Spleen (tissue), 11 donors: ENCODE data around the gene RNASE8. TPM values are rescaled to one million over a fixed set of nuclear protein-coding genes. Genes with fewer than 3 reads are reported as not detected.

Experiments
- DNase-seq: peaks from one replicate; pipeline ENCODE4 v3.0.0-alpha.2; 2020
- H3K27ac ChIP-seq, 8 donors: fragments of 200-600 bp; sonication (generic) in 7 of 8; 1 replicate in 4 of 8; 2 replicates in 4 of 8; pipeline versions ENCODE4 v1.5.0 to v1.8.0; 2016 to 2021; ENCODE audit warnings: inconsistent platforms in 4 of 8, mild to moderate bottlenecking in 4 of 8, moderate library complexity in 1 of 8
- H3K27me3 ChIP-seq, 7 donors: fragments of 200-600 bp; sonication (generic) in 6 of 7; replicated peaks in 1 of 7; 1 replicate in 4 of 7; 2 replicates in 3 of 7; pipeline versions ENCODE4 v1.5.0 to v1.8.0; 2016 to 2021; ENCODE audit warnings: inconsistent platforms in 3 of 7, mild to moderate bottlenecking in 1 of 7
- H3K36me3 ChIP-seq, 6 donors: fragments of 200-600 bp; sonication (generic) in 5 of 6; 1 replicate in 4 of 6; 2 replicates in 2 of 6; pipeline versions ENCODE4 v1.5.0 to v1.8.0; 2016 to 2021; ENCODE audit warnings: inconsistent platforms in 2 of 6
- H3K4me1 ChIP-seq, 6 donors: fragments of 200-600 bp; sonication (generic) in 5 of 6; 1 replicate in 3 of 6; 2 replicates in 3 of 6; pipeline versions ENCODE4 v1.5.0 to v1.8.0; 2016 to 2021; ENCODE audit warnings: inconsistent platforms in 3 of 6
- H3K4me3 ChIP-seq, 8 donors: fragments of 200-600 bp; sonication (generic) in 7 of 8; 1 replicate in 4 of 8; 2 replicates in 4 of 8; pipeline versions ENCODE4 v1.5.0 to v1.8.0; 2016 to 2021; ENCODE audit warnings: inconsistent platforms in 4 of 8, mild to moderate bottlenecking in 4 of 8, moderate library complexity in 2 of 8
- H3K9me3 ChIP-seq, 8 donors: fragments of 200-600 bp; sonication (generic) in 7 of 8; 1 replicate in 4 of 8; 2 replicates in 4 of 8; pipeline versions ENCODE4 v1.5.0 to v1.8.0; 2016 to 2021; ENCODE audit warnings: inconsistent platforms in 4 of 8
- CTCF ChIP-seq, 11 experiments: fragments of 200-600 bp in 7 of 11; fragments of 450-650 bp in 4 of 11; sonication (generic) in 4 of 11; IDR thresholded peaks in 8 of 11; conservative IDR thresholded peaks in 3 of 11; 1 replicate in 7 of 11; 2 replicates in 4 of 11; pipeline versions ENCODE4 v1.4.0 to v1.8.0; 2016 to 2021; ENCODE audit warnings: antibody characterized with exemption in 11 of 11, inconsistent platforms in 4 of 11, mild to moderate bottlenecking in 1 of 11
- POLR2A ChIP-seq, 3 donors: fragments of 450-650 bp; IDR thresholded peaks; one replicate each; pipeline ENCODE4 v1.5.1; 2017; ENCODE audit warnings: antibody characterized with exemption in 3 of 3, mild to moderate bottlenecking in 1 of 3
- POLR2AphosphoS5 ChIP-seq, 3 donors: sonication (generic); formaldehyde crosslinking; IDR thresholded peaks; one replicate each; pipeline ENCODE4 v1.5.1; 2017; ENCODE audit warnings: antibody characterized with exemption in 3 of 3
- WGBS, 5 donors: extraction: QIAGEN DNeasy Blood & Tissue Kit in 3 of 5; methylation state at CpG; one replicate each; pipeline versions ENCODE4 v1.1.5 to v1.1.7; 2013 to 2018; 5-methylcytosine and 5-hydroxymethylcytosine counted together
- intact Hi-C: fragments of 100-400 bp; cut with DNase I; formaldehyde crosslinking; loops from one replicate; pipeline ENCODE4 v1.15.0; 2023; ENCODE audit warnings: low total_unique reads
- polyA plus RNA-seq, 3 donors: library from polyadenylated mRNA; stranded (reverse); fragments of 200-250 nt; gene quantifications; one replicate each; pipeline ENCODE4 v1.2.1, GENCODE V29; 2013
- total RNA-seq, 7 donors: library from RNA; depleted of rRNA in 3 of 7; stranded (reverse); fragments of >200 nt in 3 of 7; fragmentation: NEBNext Ultra II Directional in 4 of 7; extraction: Animal tissue kit (Norgen Biotek cat#: 25700) in 4 of 7; gene quantifications; one replicate each; pipeline versions ENCODE4 v1.1.0 to v1.2.1, GENCODE V29; 2016 to 2021
- donor health status: healthy with polysubstance abuse.
- donor health status: DM: no; HTN: no; CAD: no; lungs with moderate emphysema.
- donor health status: DM: no; HTN: no; CAD: no.
- donor health status: Bipolar disorder and iron deficiency.
- donor health status: healthy.
- donor health status: DM: no; HTN: no; CAD: no.
- donor health status: DM: yes; HTN: yes; CAD: no.

Gene RNASE8
- total and polyA plus RNA-seq, 10 donors: not detected

- H3K27ac ChIP-seq: no peak overlapping the region
- no peak for DNase-seq
- peaks cover 0 to 62% (median 17%) of the 10 kb centered on the region in 7 donors for H3K27me3 ChIP-seq
- no peak overlapping the region for H3K4me3 ChIP-seq
- H3K9me3 ChIP-seq: no peaks in the 10 kb centered on the region
- H3K4me1 ChIP-seq: peaks cover 25 to 48% (median 39%) of the 10 kb centered on the region in 6 donors
- 60 to 84% (median 75%) methylated on average over 7 of the region's 7 CpGs for WGBS, 5 donors
- H3K36me3 ChIP-seq: no peaks in the 10 kb centered on the region
- intact Hi-C loops: no loop called here
- TF ChIP-seq CTCF (IDR thresholded peaks at IDR 0.05 in 8 of 11, conservative IDR thresholded peaks at IDR 0.05 in 3 of 11) (peak in 1 of 11 experiments; percentile 9), POLR2A (IDR thresholded peaks at IDR 0.05) (no peak), POLR2AphosphoS5 (IDR thresholded peaks at IDR 0.05) (no peak)
Measured at GRCh38 chr14:21066882-21067502, 9.4 kb downstream of the RNASE8 start.

GRCh38 chr14:21068521-21069387 is 11.1 kb downstream of the RNASE8 start:
- TF ChIP-seq POLR2AphosphoS5 (IDR thresholded peaks at IDR 0.05): peak in 2 of 3 donors; percentile 13 to 15
- TF ChIP-seq CTCF (IDR thresholded peaks at IDR 0.05 in 8 of 11, conservative IDR thresholded peaks at IDR 0.05 in 3 of 11): peak; percentile 49 to 82 (median 70)
- no peak for TF ChIP-seq POLR2A (IDR thresholded peaks at IDR 0.05)
- peaks cover 0 to 12% (median 0%) of the 10 kb centered on the region in 6 donors for H3K36me3 ChIP-seq
- WGBS, 5 donors: 2 to 5% (median 3%) methylated on average over 41 to 45 of the region's 45 CpGs
- peak overlapping the region; percentile 47 to 84 (median 66) for H3K4me3 ChIP-seq
- DNase-seq: peak; percentile 86
- intact Hi-C loops: no loop called here
- H3K9me3 ChIP-seq: no peaks in the 10 kb centered on the region
- peaks cover 0 to 69% (median 17%) of the 10 kb centered on the region in 7 donors for H3K27me3 ChIP-seq
- H3K27ac ChIP-seq: peak overlapping the region; percentile 74 to 94 (median 90)
- H3K4me1 ChIP-seq: peaks cover 31 to 56% (median 49%) of the 10 kb centered on the region in 6 donors

- TF ChIP-seq POLR2A (IDR thresholded peaks at IDR 0.05) (no peak), CTCF (IDR thresholded peaks at IDR 0.05 in 8 of 11, conservative IDR thresholded peaks at IDR 0.05 in 3 of 11) (no peak), POLR2AphosphoS5 (IDR thresholded peaks at IDR 0.05) (peak in 2 of 3 donors; percentile 58 to 71)
- WGBS, 5 donors: 2 to 5% (median 4%) methylated on average over 36 to 40 of the region's 40 CpGs
- intact Hi-C loops: no loop called here
Measured at GRCh38 chr14:21069388-21070082, 11.9 kb downstream of the RNASE8 start.

More at GRCh38 chr14:21069388-21070082, 11.9 kb downstream of the RNASE8 start:
- H3K4me3 ChIP-seq: peak overlapping the region; percentile 47 to 84 (median 66)
- peaks cover 0 to 66% (median 17%) of the 10 kb centered on the region in 7 donors for H3K27me3 ChIP-seq
- DNase-seq: no peak
- peaks cover 31 to 63% (median 52%) of the 10 kb centered on the region in 6 donors for H3K4me1 ChIP-seq
- H3K9me3 ChIP-seq: no peaks in the 10 kb centered on the region
- H3K36me3 ChIP-seq: peaks cover 0 to 19% (median 1%) of the 10 kb centered on the region in 6 donors
- peak overlapping the region; percentile 74 to 94 (median 90) for H3K27ac ChIP-seq
